GM23338 (cell line): Measurements from ENCODE around the gene SLC6A11. TPM values are rescaled to one million over a fixed set of nuclear protein-coding genes. Genes with fewer than 3 reads are reported as not detected.

Experiments
- ATAC-seq: fragments of 200-7000 bp; cut with Tn5 transposase; 3 replicates; pipeline ENCODE4 v1.9.1; 2020
- DNase-seq: peaks from one replicate; pipeline ENCODE4 v3.0.0-alpha.2; 2015; ENCODE audit warnings: low spot score
- H2AFZ ChIP-seq: fragments of 200-600 bp; sonication (generic); 2 replicates; pipeline ENCODE4 v1.8.0; 2016; ENCODE audit warnings: antibody characterized with exemption, mild to moderate bottlenecking, moderate library complexity
- H3F3A ChIP-seq: fragments of 200-600 bp; sonication (generic); replicated peaks from 2 replicates; pipeline ENCODE4 v1.8.0; 2017; ENCODE audit warnings: antibody characterized with exemption, mixed run types, low read depth
- H3K27ac ChIP-seq: fragments of 200-600 bp; sonication (generic); 2 replicates; pipeline ENCODE4 v1.6.1; 2016; ENCODE audit warnings: low read depth
- H3K27me3 ChIP-seq: fragments of 200-600 bp; sonication (generic); 2 replicates; pipeline ENCODE4 v1.8.0; 2016; ENCODE audit warnings: mild to moderate bottlenecking, mixed run types, moderate library complexity; ENCODE audit not compliant: insufficient read depth
- H3K36me3 ChIP-seq: fragments of 200-600 bp; sonication (generic); 2 replicates; pipeline ENCODE4 v1.8.0; 2016; ENCODE audit warnings: mild to moderate bottlenecking; ENCODE audit not compliant: insufficient read depth
- H3K4me1 ChIP-seq: fragments of 200-600 bp; sonication (generic); 2 replicates; pipeline ENCODE4 v1.8.0; 2016; ENCODE audit warnings: mild to moderate bottlenecking, moderate library complexity; ENCODE audit not compliant: insufficient read depth
- H3K4me2 ChIP-seq: fragments of 200-600 bp; sonication (generic); 2 replicates; pipeline ENCODE4 v1.7.1; 2017; ENCODE audit warnings: mixed run types
- H3K4me3 ChIP-seq: fragments of 200-600 bp; sonication (generic); 2 replicates; pipeline ENCODE4 v1.6.1; 2016; ENCODE audit warnings: mixed run types
- H3K79me2 ChIP-seq: fragments of 200-600 bp; sonication (generic); replicated peaks from 2 replicates; pipeline ENCODE4 v1.8.0; 2017; ENCODE audit warnings: mild to moderate bottlenecking; ENCODE audit not compliant: insufficient read depth
- H3K9me2 ChIP-seq: fragments of 200-600 bp; sonication (generic); 2 replicates; pipeline ENCODE4 v1.8.0; 2017; ENCODE audit not compliant: insufficient read depth
- H4K20me1 ChIP-seq: fragments of 200-600 bp; sonication (generic); replicated peaks from 2 replicates; pipeline ENCODE4 v1.8.0; 2017; ENCODE audit warnings: mild to moderate bottlenecking; ENCODE audit not compliant: insufficient read depth
- H3K27ac Mint-ChIP-seq: 2 replicates; pipeline ENCODE4 v1.8.0; 2020; ENCODE audit warnings: inconsistent platforms, mild to moderate bottlenecking, moderate library complexity, mixed read lengths
- H3K27me3 Mint-ChIP-seq: 3 replicates; pipeline ENCODE4 v1.8.0; 2022; ENCODE audit warnings: low read depth, mild to moderate bottlenecking, moderate library complexity, mixed read lengths, inconsistent platforms; ENCODE audit not compliant: insufficient read depth, poor library complexity
- H3K36me3 Mint-ChIP-seq: 3 replicates; pipeline ENCODE4 v1.8.0; 2021; ENCODE audit warnings: low read depth, mild to moderate bottlenecking, inconsistent platforms, moderate library complexity, mixed read lengths
- H3K4me1 Mint-ChIP-seq: 3 replicates; pipeline ENCODE4 v1.8.0; 2020; ENCODE audit warnings: mild to moderate bottlenecking, inconsistent platforms, mixed read lengths
- H3K4me3 Mint-ChIP-seq: 3 replicates; pipeline ENCODE4 v1.8.0; 2021; ENCODE audit warnings: moderate library complexity, mild to moderate bottlenecking, inconsistent platforms, mixed read lengths
- H3K9me3 Mint-ChIP-seq: 3 replicates; pipeline ENCODE4 v1.8.0; 2020; ENCODE audit warnings: moderate library complexity, mild to moderate bottlenecking, inconsistent platforms, mixed read lengths
- CTCF ChIP-seq, 2 experiments: fragments of 200-600 bp in 1 of 2; sonication (generic) in 1 of 2; conservative IDR thresholded peaks; 2 replicates each; pipeline versions ENCODE4 v1.5.1 to v1.6.1; 2016 to 2017; ENCODE audit warnings: antibody characterized with exemption in 2 of 2, low read depth in 2 of 2, mild to moderate bottlenecking in 2 of 2, moderate library complexity in 1 of 2
- ETS1 ChIP-seq: IDR thresholded peaks from 2 replicates; pipeline ENCODE4 v1.6.1; 2016; ENCODE audit warnings: antibody characterized with exemption
- EZH2 ChIP-seq: fragments of 200-600 bp; sonication (generic); IDR thresholded peaks from one replicate; pipeline ENCODE4 v1.8.0; 2017; ENCODE audit warnings: antibody characterized with exemption, mild to moderate bottlenecking, low read depth; ENCODE audit not compliant: unreplicated experiment
- EZH2phosphoT487 ChIP-seq: fragments of 200-600 bp; sonication (generic); IDR thresholded peaks from one replicate; pipeline ENCODE4 v1.8.1; 2018; ENCODE audit warnings: antibody characterized with exemption; ENCODE audit not compliant: unreplicated experiment
- JUNB ChIP-seq: IDR thresholded peaks from one replicate; pipeline ENCODE4 v1.6.1; 2016; ENCODE audit warnings: antibody characterized with exemption; ENCODE audit not compliant: unreplicated experiment
- NANOG ChIP-seq: IDR thresholded peaks from 2 replicates; pipeline ENCODE4 v1.6.1; 2016; ENCODE audit warnings: antibody characterized with exemption, borderline replicate concordance
- POLR2AphosphoS5 ChIP-seq: IDR thresholded peaks from 2 replicates; pipeline ENCODE4 v1.6.1; 2016; ENCODE audit warnings: antibody characterized with exemption, low read depth
- STAT1 ChIP-seq: IDR thresholded peaks from one replicate; pipeline ENCODE4 v1.6.1; 2016; ENCODE audit warnings: antibody characterized with exemption; ENCODE audit not compliant: unreplicated experiment
- ZNF114 ChIP-seq: fragments of 250-450 bp; sonication (Bioruptor Pico); IDR thresholded peaks from 2 replicates; pipeline ENCODE4 v1.5.0; 2020; ENCODE audit warnings: mild to moderate bottlenecking, moderate library complexity
- ZNF331 ChIP-seq: fragments of 250-450 bp; sonication (Bioruptor Pico); IDR thresholded peaks from 2 replicates; pipeline ENCODE4 v1.5.0; 2020; ENCODE audit warnings: low read depth, mild to moderate bottlenecking, moderate library complexity
- ZNF462 ChIP-seq: fragments of 250-450 bp; sonication (Bioruptor Pico); IDR thresholded peaks from 2 replicates; pipeline ENCODE4 v1.5.0; 2020; ENCODE audit warnings: mild to moderate bottlenecking, moderate library complexity
- polyA plus RNA-seq: library from polyadenylated mRNA; unstranded; fragments of >200 nt; fragmentation: Nextera tagmentation; extraction: Ambion mirVana; gene quantifications from 2 replicates; pipeline ENCODE4 v1.2.1, GENCODE V29; 2016
- total RNA-seq: library from RNA; depleted of rRNA; stranded (reverse); fragments of >200 nt; shearing (Covaris generic); gene quantifications from 2 replicates; pipeline ENCODE4 v1.2.3, GENCODE V29; 2014

SLC6A11 gene
- total and polyA plus RNA-seq, 2 experiments from 2014 or later: 0.47 to 1.1 TPM

GRCh38 chr3:10780922-10781321 lies 35.1 kb upstream of the SLC6A11 start:
- H3K27ac Mint-ChIP-seq: no peak overlapping the region
- H3K4me3 Mint-ChIP-seq: no peak overlapping the region
- no peaks in the 10 kb centered on the region for H3K4me1 ChIP-seq

GRCh38 chr3:10781981-10782380 lies 34.0 kb upstream of the SLC6A11 start:
- H3F3A ChIP-seq: no peaks in the 10 kb centered on the region
- Mint-ChIP-seq H3K27me3 (peaks cover 2% of the 10 kb centered on the region), H3K27ac (no peak overlapping the region), H3K4me3 (no peak overlapping the region), H3K9me3 (no peaks in the 10 kb centered on the region), H3K4me1 (no peaks in the 10 kb centered on the region; the same call in 2 of the 3 replicates), H3K36me3 (no peaks in the 10 kb centered on the region)
- H3K79me2 ChIP-seq: no peaks in the 10 kb centered on the region
- no peak overlapping the region for H2AFZ ChIP-seq
- H3K36me3 ChIP-seq: no peaks in the 10 kb centered on the region
- H3K4me1 ChIP-seq: no peaks in the 10 kb centered on the region
- TF ChIP-seq POLR2AphosphoS5 (no peak), JUNB (no peak), ZNF114 (CRISPR knock-in tag) (no peak), ZNF331 (CRISPR knock-in tag) (no peak), ZNF462 (no peak), ETS1 (no peak), EZH2 (no peak), NANOG (no peak), EZH2phosphoT487 (no peak), CTCF (conservative IDR thresholded peaks at IDR 0.05; ENCODE audit: low read depth in 2 of 2) (no peak), STAT1 (no peak)
- no peaks in the 10 kb centered on the region for H4K20me1 ChIP-seq
- 0 out of 2 replicates have a peak, but pooled peaks cover 3% of the 10 kb centered on the region for H3K9me2 ChIP-seq
- H3K4me3 ChIP-seq: no peak overlapping the region
- no peak overlapping the region for H3K4me2 ChIP-seq
- ATAC-seq (no peak), DNase-seq (no peak)
- H3K27me3 ChIP-seq: no peaks in the 10 kb centered on the region
- no peak overlapping the region for H3K27ac ChIP-seq

More at GRCh38 chr3:10780922-10781321, 35.1 kb upstream of the SLC6A11 start:
- Histone ChIP-seq H3K27ac (no peak overlapping the region), H3K9me2 (0 out of 2 replicates have a peak, but pooled peaks cover 3% of the 10 kb centered on the region), H3K4me2 (no peak overlapping the region), H3K36me3 (no peaks in the 10 kb centered on the region), H3K27me3 (no peaks in the 10 kb centered on the region), H3K79me2 (no peaks in the 10 kb centered on the region), H4K20me1 (no peaks in the 10 kb centered on the region), H3F3A (no peaks in the 10 kb centered on the region), H3K4me3 (no peak overlapping the region), H2AFZ (no peak overlapping the region)
- Mint-ChIP-seq H3K36me3 (no peaks in the 10 kb centered on the region), H3K4me1 (no peaks in the 10 kb centered on the region; the same call in 2 of the 3 replicates), H3K9me3 (no peaks in the 10 kb centered on the region), H3K27me3 (peaks cover 2% of the 10 kb centered on the region)
- no peak for DNase-seq
- no peak for ATAC-seq
- TF ChIP-seq STAT1: no peak
